Loucy (cell line): ENCODE data around the gene FBXO31.

Experiments used
- EZH2phosphoT487 ChIP-seq: fragments of 200-600 bp; IDR thresholded peaks from 2 replicates; pipeline ENCODE4 v1.6.1; 2018; ENCODE audit warnings: antibody characterized with exemption, mild to moderate bottlenecking, moderate library complexity, borderline replicate concordance
- TF ChIP-seq, protein P1 (sequence below): fragments of 200-600 bp; sonication (generic); conservative IDR thresholded peaks from 2 replicates; pipeline ENCODE4 v1.5.1; 2014; ENCODE audit warnings: mild to moderate bottlenecking, antibody characterized with exemption, low read length

DNA sequence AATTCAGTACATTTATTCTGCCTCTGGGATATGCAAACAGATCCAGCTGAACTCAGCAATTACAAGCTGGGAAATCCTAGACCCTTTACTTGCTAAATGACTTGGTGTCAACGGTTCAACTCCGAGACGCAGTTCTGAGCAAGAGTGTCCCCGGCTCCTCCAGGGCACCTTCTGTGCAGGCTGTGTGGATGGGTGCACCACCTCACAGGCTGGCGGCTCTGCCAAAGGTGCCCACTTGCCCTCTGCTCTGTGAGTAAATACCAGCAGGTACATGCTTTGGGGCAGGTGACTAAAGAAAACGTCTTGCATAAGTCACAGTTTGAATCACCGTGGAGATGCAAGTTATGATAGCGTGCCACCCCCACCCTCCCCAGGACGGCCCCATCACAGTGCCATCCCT, 31.9 kb upstream of the FBXO31 start:
- TF ChIP-seq, protein P1, sequence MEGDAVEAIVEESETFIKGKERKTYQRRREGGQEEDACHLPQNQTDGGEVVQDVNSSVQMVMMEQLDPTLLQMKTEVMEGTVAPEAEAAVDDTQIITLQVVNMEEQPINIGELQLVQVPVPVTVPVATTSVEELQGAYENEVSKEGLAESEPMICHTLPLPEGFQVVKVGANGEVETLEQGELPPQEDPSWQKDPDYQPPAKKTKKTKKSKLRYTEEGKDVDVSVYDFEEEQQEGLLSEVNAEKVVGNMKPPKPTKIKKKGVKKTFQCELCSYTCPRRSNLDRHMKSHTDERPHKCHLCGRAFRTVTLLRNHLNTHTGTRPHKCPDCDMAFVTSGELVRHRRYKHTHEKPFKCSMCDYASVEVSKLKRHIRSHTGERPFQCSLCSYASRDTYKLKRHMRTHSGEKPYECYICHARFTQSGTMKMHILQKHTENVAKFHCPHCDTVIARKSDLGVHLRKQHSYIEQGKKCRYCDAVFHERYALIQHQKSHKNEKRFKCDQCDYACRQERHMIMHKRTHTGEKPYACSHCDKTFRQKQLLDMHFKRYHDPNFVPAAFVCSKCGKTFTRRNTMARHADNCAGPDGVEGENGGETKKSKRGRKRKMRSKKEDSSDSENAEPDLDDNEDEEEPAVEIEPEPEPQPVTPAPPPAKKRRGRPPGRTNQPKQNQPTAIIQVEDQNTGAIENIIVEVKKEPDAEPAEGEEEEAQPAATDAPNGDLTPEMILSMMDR, result no peak
- no peak for TF ChIP-seq EZH2phosphoT487
